Vagina (tissue), 2 donors: Measurements from ENCODE around the gene SV2B.

Source experiments
- POLR2A ChIP-seq, 2 donors: fragments of 450-650 bp; IDR thresholded peaks; one replicate each; pipeline ENCODE4 v1.6.1; 2017; ENCODE audit warnings: antibody characterized with exemption in 2 of 2, mild to moderate bottlenecking in 2 of 2, moderate library complexity in 2 of 2
- POLR2AphosphoS5 ChIP-seq, 2 donors: sonication (generic); formaldehyde crosslinking; IDR thresholded peaks; one replicate each; pipeline ENCODE4 v1.9.0; 2017; ENCODE audit warnings: antibody characterized with exemption in 2 of 2, mild to moderate bottlenecking in 2 of 2, low read depth in 1 of 2; ENCODE audit not compliant: insufficient read depth in 1 of 2
- TF ChIP-seq, protein P1 (sequence below), 3 experiments: fragments of 450-650 bp in 2 of 3; fragments of 200-600 bp in 1 of 3; sonication (generic) in 1 of 3; IDR thresholded peaks; one replicate each; pipeline ENCODE4 v1.5.1; 2017 to 2019; ENCODE audit warnings: antibody characterized with exemption in 3 of 3, mild to moderate bottlenecking in 2 of 3, moderate library complexity in 2 of 3

DNA sequence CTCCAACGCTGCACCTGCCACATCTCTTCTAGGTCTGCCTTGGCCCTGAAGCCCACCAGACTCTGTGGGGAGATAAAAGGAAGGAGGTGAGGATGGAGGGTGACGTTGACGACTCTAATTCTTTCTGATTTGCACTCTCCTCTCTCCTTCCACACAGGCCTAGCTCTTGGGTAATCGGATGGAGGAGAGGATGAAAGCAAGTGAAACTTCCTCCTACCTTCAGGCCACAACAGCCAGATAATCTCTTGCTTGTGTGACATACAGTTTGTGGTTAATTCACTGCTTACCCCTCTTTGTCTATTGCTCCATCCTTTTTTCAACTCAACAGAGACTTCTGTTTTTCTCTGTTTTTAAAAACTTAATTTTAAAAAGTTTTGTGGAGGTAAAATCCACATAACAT is 208.1 kb downstream of the SV2B start:
- TF ChIP-seq, protein P1, sequence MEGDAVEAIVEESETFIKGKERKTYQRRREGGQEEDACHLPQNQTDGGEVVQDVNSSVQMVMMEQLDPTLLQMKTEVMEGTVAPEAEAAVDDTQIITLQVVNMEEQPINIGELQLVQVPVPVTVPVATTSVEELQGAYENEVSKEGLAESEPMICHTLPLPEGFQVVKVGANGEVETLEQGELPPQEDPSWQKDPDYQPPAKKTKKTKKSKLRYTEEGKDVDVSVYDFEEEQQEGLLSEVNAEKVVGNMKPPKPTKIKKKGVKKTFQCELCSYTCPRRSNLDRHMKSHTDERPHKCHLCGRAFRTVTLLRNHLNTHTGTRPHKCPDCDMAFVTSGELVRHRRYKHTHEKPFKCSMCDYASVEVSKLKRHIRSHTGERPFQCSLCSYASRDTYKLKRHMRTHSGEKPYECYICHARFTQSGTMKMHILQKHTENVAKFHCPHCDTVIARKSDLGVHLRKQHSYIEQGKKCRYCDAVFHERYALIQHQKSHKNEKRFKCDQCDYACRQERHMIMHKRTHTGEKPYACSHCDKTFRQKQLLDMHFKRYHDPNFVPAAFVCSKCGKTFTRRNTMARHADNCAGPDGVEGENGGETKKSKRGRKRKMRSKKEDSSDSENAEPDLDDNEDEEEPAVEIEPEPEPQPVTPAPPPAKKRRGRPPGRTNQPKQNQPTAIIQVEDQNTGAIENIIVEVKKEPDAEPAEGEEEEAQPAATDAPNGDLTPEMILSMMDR (IDR thresholded peaks at IDR 0.05) = no peak
- TF ChIP-seq POLR2A (IDR thresholded peaks at IDR 0.05) (no peak), POLR2AphosphoS5 (IDR thresholded peaks at IDR 0.05; ENCODE audit: insufficient read depth in 1 of 2, low read depth in 1 of 2) (no peak)
